Astrocyte (in vitro differentiated cells and primary cell): ENCODE data around the gene CNTF. TPM values are rescaled to one million over a fixed set of nuclear protein-coding genes. Genes with fewer than 3 reads are reported as not detected.

Source experiments
- total RNA-seq: library from RNA; stranded (reverse); gene quantifications from 2 replicates; pipeline ENCODE4 v1.2.1, GENCODE V29; 2021

Gene CNTF
- total RNA-seq, 1 donor from 2014 or later: 1.4 TPM

Other genes starting within 250 kb of the CNTF start
- not detected in 2 replicates for gene OR5B3, start 215.8 kb upstream of the CNTF start, total RNA-seq
- gene OR5B2, start 194.5 kb upstream of the CNTF start, total RNA-seq: not detected in 2 replicates
- gene OR5B12, start 180.4 kb upstream of the CNTF start, total RNA-seq: not detected in 2 replicates
- not detected in 2 replicates for gene OR5B21, start 114.6 kb upstream of the CNTF start, total RNA-seq
- gene LPXN, start 46.8 kb upstream of the CNTF start, total RNA-seq: 3.6 and 3.7 TPM in 2 replicates
- gene ZFP91, start 43.6 kb upstream of the CNTF start, total RNA-seq: 38.1 and 40.1 TPM in 2 replicates
- not detected in 2 replicates for gene GLYAT, start 109.3 kb downstream of the CNTF start, total RNA-seq
- not detected in 2 replicates for gene GLYATL2, start 222.0 kb downstream of the CNTF start, total RNA-seq